Brain microvascular endothelial cell (primary cell): Measurements from ENCODE around the gene BNIP3.
"Not testable (repeated sequence)": the region's sequence is repeated elsewhere in the genome, so short reads cannot be mapped to it uniquely, and the experiment has no call there.

Experiments used
- DNase-seq: peaks from one replicate; pipeline ENCODE4 v3.0.0-alpha.2; 2020
- H3K27ac ChIP-seq: fragments of 250-450 bp; sonication (Bioruptor Pico); 2 replicates; pipeline ENCODE4 v1.5.1; 2020; ENCODE audit warnings: mild to moderate bottlenecking, moderate library complexity
- H3K27me3 ChIP-seq: fragments of 250-450 bp; sonication (Bioruptor Pico); replicated peaks from 2 replicates; pipeline ENCODE4 v1.5.1; 2020; ENCODE audit warnings: mild to moderate bottlenecking
- H3K36me3 ChIP-seq: fragments of 250-450 bp; sonication (Bioruptor Pico); replicated peaks from 2 replicates; pipeline ENCODE4 v1.5.1; 2020; ENCODE audit warnings: mild to moderate bottlenecking
- H3K4me3 ChIP-seq: 2 replicates; pipeline ENCODE4 v1.5.1; 2011; ENCODE audit warnings: low read depth, mild to moderate bottlenecking, control low read depth, low read length, moderate library complexity
- CTCF ChIP-seq: IDR thresholded peaks from 2 replicates; pipeline ENCODE4 v1.5.1; 2011; ENCODE audit warnings: low read depth, mild to moderate bottlenecking, moderate library complexity, low read length, control low read depth, inconsistent platforms; ENCODE audit errors: missing control alignments
- in situ Hi-C: cut with HindIII; loops from 2 replicates; pipeline ENCODE4 v1.10.0; 2017; ENCODE audit warnings: low sequenced_read_pairs, low pct_ligation_motif_present

The BNIP3 gene

GRCh38 chr10:131994435-131994834, 12.7 kb upstream of the BNIP3 start:
- H3K27me3 ChIP-seq, result no peaks in the 10 kb centered on the region
- in situ Hi-C loops, result no loop called here
- DNase-seq, result no peak
- H3K36me3 ChIP-seq, result no peaks in the 10 kb centered on the region
- no peak overlapping the region for H3K4me3 ChIP-seq
- H3K27ac ChIP-seq, result no peak overlapping the region
- TF ChIP-seq CTCF, result no peak

- no peaks in the 10 kb centered on the region for H3K27me3 ChIP-seq
Observed at GRCh38 chr10:131993275-131993674, 11.6 kb upstream of the BNIP3 start.

GRCh38 chr10:131991726-131992125, 10.0 kb upstream of the BNIP3 start:
- no peak for DNase-seq
- no peaks in the 10 kb centered on the region for H3K27me3 ChIP-seq
- in situ Hi-C loops, result no loop called here
- no peak overlapping the region for H3K27ac ChIP-seq
- H3K4me3 ChIP-seq, result no peak overlapping the region
- TF ChIP-seq CTCF, result no peak
- H3K36me3 ChIP-seq, result no peaks in the 10 kb centered on the region

More at GRCh38 chr10:131993275-131993674, 11.6 kb upstream of the BNIP3 start:
- in situ Hi-C loops, result no loop called here
- no peaks in the 10 kb centered on the region for H3K36me3 ChIP-seq
- no peak overlapping the region for H3K4me3 ChIP-seq
- no peak overlapping the region for H3K27ac ChIP-seq
- no peak for TF ChIP-seq CTCF
- DNase-seq, result no peak

- H3K36me3 ChIP-seq, H3K4me3 ChIP-seq, in situ Hi-C loops, DNase-seq, H3K27me3 ChIP-seq, H3K27ac ChIP-seq: not testable (repeated sequence)
Observed at GRCh38 chr10:131987786-131988185, 6.1 kb upstream of the BNIP3 start.

- not testable (repeated sequence) for H3K27ac ChIP-seq
Observed at GRCh38 chr10:131987301-131987700, 5.6 kb upstream of the BNIP3 start.

GRCh38 chr10:131986851-131987250, 5.1 kb upstream of the BNIP3 start:
- in situ Hi-C loops, H3K4me3 ChIP-seq, H3K27ac ChIP-seq, H3K36me3 ChIP-seq, DNase-seq, H3K27me3 ChIP-seq: not testable (repeated sequence)

More at GRCh38 chr10:131987301-131987700, 5.6 kb upstream of the BNIP3 start:
- DNase-seq, H3K36me3 ChIP-seq, H3K4me3 ChIP-seq, H3K27me3 ChIP-seq, in situ Hi-C loops: not testable (repeated sequence)

GRCh38 chr10:131983780-131984179, 2.1 kb upstream of the BNIP3 start:
- in situ Hi-C loops, result no loop called here
- peak; percentile 96 for DNase-seq
- TF ChIP-seq CTCF, result no peak

More at GRCh38 chr10:131983780-131984179, 2.1 kb upstream of the BNIP3 start:
- no peaks in the 10 kb centered on the region for H3K36me3 ChIP-seq
- H3K4me3 ChIP-seq, result no peak overlapping the region
- no peaks in the 10 kb centered on the region for H3K27me3 ChIP-seq
- H3K27ac ChIP-seq, result no peak overlapping the region
